Mammary epithelial cell (primary cell): ENCODE data around the gene EXOC2.

Experiments
- CTCF ChIP-seq, 2 donors: IDR thresholded peaks in 1 of 2; conservative IDR thresholded peaks in 1 of 2; 2 replicates each; pipeline ENCODE4 v1.5.1; 2011 to 2012; ENCODE audit warnings: inconsistent platforms in 2 of 2, low read length in 2 of 2, mild to moderate bottlenecking in 2 of 2, control low read depth in 1 of 2, low read depth in 1 of 2; ENCODE audit not compliant: insufficient read depth in 1 of 2; ENCODE audit errors: extremely low read depth in 1 of 2
- EZH2 ChIP-seq: IDR thresholded peaks from 2 replicates; pipeline ENCODE4 v1.6.1; 2012; ENCODE audit warnings: low read length, inconsistent platforms, borderline replicate concordance

GRCh38 chr6:620166-620565 lies 72.8 kb downstream of the EXOC2 start:
- no peak for TF ChIP-seq CTCF (conservative IDR thresholded peaks at IDR 0.05 in 1 of 2, IDR thresholded peaks at IDR 0.05 in 1 of 2; ENCODE audit: extremely low read depth in 1 of 2, insufficient read depth in 1 of 2, low read depth in 1 of 2, low read length in 2 of 2)
- TF ChIP-seq EZH2: no peak
